Stimulated activated CD8-positive, alpha-beta memory T cell treated with anti-CD3 and anti-CD28 coated beads, Interleukin-4, amount 100 ng/mL, for 1 hour (primary cell): ENCODE data around the gene RNF220.

Experiments
- DNase-seq, 2 donors: peaks; one replicate each; pipeline ENCODE4 v3.0.0-alpha.2; 2020; ENCODE audit warnings: low read depth in 2 of 2, low spot score in 1 of 2

RNF220 gene

DNA sequence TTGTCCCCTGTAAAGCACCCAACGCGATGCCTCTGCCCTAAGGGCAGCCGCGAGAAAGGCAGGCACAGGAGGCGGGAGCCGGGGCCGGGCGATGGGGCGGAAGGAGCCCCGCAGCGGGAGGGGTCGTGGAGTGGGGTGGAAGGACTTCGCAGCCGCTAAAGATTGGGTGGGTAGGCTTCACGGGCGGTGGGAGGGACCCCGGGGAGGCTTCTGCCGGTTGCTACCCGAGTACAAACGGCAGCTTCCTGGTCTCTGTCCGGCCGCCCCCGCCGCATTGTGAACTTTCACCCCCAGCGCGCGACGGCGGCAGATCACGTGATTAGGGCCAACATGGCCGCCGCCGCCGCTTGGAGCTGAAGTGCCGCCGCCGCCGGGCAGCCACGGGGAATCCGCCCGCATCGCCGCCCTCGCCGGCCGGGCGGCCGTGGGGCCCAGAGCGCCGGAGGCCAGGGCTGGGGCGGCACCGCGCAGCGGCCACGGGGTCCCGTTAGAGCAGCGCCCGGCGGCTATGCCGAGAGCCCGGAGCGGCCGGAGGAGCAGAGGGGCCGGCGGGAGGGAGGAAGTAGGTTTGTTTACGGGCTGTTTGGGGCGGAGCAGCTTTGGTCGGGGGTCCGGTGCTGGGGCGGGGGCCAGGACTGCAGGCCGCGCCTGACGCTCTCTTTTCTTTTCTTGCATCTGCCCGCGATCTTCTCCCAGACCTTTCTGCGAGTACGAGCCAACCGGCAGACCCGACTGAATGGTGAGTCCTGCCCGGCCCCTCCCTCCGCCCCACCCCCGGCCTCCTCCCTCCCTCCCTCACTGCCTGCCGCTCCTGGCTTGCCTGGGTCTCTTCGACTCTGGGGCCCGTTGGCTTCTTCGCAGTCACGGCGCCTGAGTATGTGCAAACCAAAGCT, 226.8 kb downstream of the RNF220 start:
- DNase-seq: peak; percentile 74 to 81

GRCh38 chr1:44632598-44632997, 227.5 kb downstream of the RNF220 start:
- DNase-seq: no peak

GRCh38 chr1:44634606-44635189, 229.6 kb downstream of the RNF220 start:
- DNase-seq: no peak

GRCh38 chr1:44635439-44635838, 230.4 kb downstream of the RNF220 start:
- DNase-seq: no peak

DNA sequence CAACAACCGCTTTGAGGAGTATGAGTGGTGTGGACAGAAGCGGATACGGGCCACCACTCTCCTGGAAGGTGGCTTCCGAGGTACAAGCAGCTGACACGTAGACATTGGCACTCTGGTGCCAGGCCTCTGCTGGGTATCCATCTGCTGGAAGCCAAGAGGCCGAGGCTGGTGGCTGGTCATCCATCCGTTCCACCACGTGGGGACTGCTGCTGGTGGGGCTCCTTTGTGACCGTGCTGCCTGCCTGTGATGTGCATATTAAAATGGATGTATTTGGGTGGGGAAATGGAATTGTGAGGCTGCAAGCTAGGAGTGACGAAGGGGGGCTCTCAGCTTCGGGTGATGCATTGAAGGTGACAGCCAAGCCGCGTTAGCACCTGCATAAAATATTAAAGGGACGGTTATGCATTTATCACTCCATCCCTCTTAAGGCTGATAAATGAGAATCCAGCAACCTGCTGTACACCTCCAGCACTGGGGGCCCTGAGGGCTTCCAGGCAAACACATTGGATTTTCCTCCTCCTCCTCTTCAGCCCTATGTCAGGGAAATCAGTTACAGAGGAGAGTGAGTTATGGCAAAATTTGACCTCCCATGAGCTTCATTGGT, 231.1 kb downstream of the RNF220 start:
- no peak for DNase-seq

DNA sequence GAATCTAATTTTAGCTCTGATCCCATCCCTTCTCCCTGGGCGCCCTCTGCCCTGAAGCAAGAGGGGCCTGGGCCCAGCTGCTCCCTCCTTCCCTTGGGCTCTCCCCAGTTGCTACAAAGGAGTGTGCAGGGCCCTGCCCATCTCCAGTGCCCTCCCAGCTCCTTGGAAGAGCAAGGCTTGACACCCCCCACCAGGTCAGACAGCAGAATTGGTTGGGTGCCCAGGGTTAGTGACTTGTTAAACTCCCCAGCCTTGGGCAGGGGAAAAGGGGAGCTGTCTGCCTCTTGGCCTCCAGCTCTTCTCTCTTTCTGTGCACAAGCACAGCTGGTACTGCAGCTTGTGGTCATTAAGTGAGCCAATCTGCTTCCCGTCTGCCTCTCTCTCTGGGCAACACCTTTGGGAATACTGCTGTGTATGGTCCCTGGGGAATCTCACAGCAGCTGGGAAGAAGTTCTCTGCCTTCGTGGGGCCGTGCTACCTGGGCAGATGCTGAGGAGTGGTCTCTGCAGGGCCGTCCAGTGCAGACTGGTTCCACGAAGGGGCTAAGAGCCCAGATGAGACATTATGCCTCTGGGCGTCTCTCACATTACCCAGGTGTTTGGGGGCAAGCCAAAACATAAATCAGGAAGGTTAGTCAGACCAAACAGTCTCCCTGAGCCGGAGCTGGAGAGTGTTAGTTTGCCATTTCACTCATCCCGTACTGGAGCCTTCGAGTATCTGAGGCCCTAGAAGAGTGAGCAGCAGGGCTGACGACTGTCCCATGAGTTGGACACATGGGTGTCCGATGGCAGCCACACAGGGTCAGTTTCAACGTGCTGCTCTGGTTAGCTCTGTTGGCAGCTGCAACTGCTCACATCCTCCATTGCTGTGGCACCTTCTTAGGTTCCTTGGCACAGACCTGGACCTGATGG, 231.9 kb downstream of the RNF220 start:
- DNase-seq: no peak

- no peak for DNase-seq
These were observed 232.8 kb downstream of the RNF220 start for GRCh38 chr1:44637702-44638411.

GRCh38 chr1:44640200-44640853, 235.3 kb downstream of the RNF220 start:
- no peak for DNase-seq

- DNase-seq: no peak
These were observed 236.4 kb downstream of the RNF220 start for GRCh38 chr1:44641126-44642102.

- no peak for DNase-seq
These were observed 237.2 kb downstream of the RNF220 start for GRCh38 chr1:44642255-44642654.

GRCh38 chr1:44642925-44643324, 237.9 kb downstream of the RNF220 start:
- no peak for DNase-seq

- no peak for DNase-seq
These were observed 238.8 kb downstream of the RNF220 start for GRCh38 chr1:44643721-44644334.

- DNase-seq: no peak
These were observed 239.8 kb downstream of the RNF220 start for GRCh38 chr1:44644806-44645205.

DNA sequence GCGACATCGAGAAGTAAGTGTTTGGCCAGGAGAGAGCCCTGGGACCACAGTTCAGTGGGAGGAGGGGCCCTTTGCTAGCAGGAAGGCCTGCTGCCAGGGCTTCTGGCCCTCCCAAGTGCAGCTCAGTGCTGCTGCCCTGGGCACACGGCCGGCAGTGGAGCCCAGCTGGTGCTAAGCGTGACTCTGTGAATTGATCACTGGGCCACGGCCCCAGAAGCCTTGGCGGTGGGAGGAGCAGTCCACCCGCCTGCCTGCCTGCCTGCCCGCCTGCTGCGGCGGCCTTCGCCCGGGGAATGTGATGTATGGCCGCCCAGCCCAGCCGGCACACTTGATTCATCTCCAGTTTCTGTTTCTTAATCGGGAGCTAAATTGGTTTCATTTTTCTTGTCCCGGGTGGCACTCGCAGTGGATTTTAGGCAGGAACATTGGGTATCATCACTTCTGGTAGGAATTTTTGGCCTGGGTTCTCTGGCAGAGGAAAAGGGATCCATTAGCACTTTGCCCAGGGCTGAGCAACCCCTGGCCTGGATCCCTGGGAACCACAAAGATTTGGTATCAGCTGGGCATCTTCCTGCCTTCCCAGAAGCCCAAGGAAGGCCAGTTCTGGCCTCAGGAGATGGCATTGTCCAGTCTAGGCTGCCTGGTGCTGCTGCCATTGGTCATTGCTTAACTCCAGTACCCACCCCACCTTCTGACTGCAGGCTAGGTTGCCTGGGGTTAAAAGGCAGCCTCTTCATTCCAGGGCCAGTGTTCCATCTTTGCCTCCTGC, 240.6 kb downstream of the RNF220 start:
- no peak for DNase-seq

GRCh38 chr1:44646261-44647110, 241.4 kb downstream of the RNF220 start:
- DNase-seq: no peak

- DNase-seq: no peak
These were observed 242.8 kb downstream of the RNF220 start for GRCh38 chr1:44647896-44648295.
